RPMI8226 (cell line): ENCODE results near the gene PLCH1.

ENCODE experiments used
- DNase-seq: peaks from one replicate; pipeline ENCODE4 v3.0.0-alpha.2; 2015

The PLCH1 gene

GRCh38 chr3:155369244-155369643 is 375.6 kb downstream of the PLCH1 start:
- DNase-seq, result no peak

- no peak for DNase-seq
Measured at GRCh38 chr3:155368786-155369185, 376.1 kb downstream of the PLCH1 start.

- no peak for DNase-seq
Measured at GRCh38 chr3:155367506-155367905, 377.4 kb downstream of the PLCH1 start.

GRCh38 chr3:155365178-155365783 is 379.6 kb downstream of the PLCH1 start:
- DNase-seq, result no peak

- DNase-seq, result no peak
Measured at GRCh38 chr3:155364492-155364891, 380.4 kb downstream of the PLCH1 start.

GRCh38 chr3:155363690-155364070 is 381.2 kb downstream of the PLCH1 start:
- no peak for DNase-seq

GRCh38 chr3:155362808-155363689 is 381.8 kb downstream of the PLCH1 start:
- DNase-seq, result no peak

- DNase-seq, result no peak
Measured at GRCh38 chr3:155360281-155360680, 384.6 kb downstream of the PLCH1 start.

GRCh38 chr3:155356594-155357370 is 388.1 kb downstream of the PLCH1 start:
- no peak for DNase-seq

- no peak for DNase-seq
Measured at GRCh38 chr3:155354658-155355057, 390.2 kb downstream of the PLCH1 start.

GRCh38 chr3:155352900-155353490 is 391.9 kb downstream of the PLCH1 start:
- DNase-seq, result peak; percentile 53

GRCh38 chr3:155350571-155350970 is 394.3 kb downstream of the PLCH1 start:
- no peak for DNase-seq

- DNase-seq, result no peak
Measured at GRCh38 chr3:155347901-155348300, 397.0 kb downstream of the PLCH1 start.

- no peak for DNase-seq
Measured at GRCh38 chr3:155342344-155342743, 402.5 kb downstream of the PLCH1 start.

- no peak for DNase-seq
Measured at GRCh38 chr3:155339052-155339451, 405.8 kb downstream of the PLCH1 start.

- DNase-seq, result no peak
Measured at GRCh38 chr3:155335724-155336354, 409.0 kb downstream of the PLCH1 start.

- DNase-seq, result peak; percentile 58
Measured at GRCh38 chr3:155334914-155335723, 409.8 kb downstream of the PLCH1 start.

GRCh38 chr3:155334215-155334913 is 410.5 kb downstream of the PLCH1 start:
- DNase-seq, result no peak

GRCh38 chr3:155332716-155333115 is 412.2 kb downstream of the PLCH1 start:
- DNase-seq, result no peak

GRCh38 chr3:155331078-155331477 is 413.8 kb downstream of the PLCH1 start:
- DNase-seq, result no peak

- DNase-seq, result no peak
Measured at GRCh38 chr3:155330370-155330769, 414.5 kb downstream of the PLCH1 start.
